H1 (cell line): Measurements from ENCODE around the gene NR1D2.

Experiments used
- CHD7 ChIP-seq: fragments of 300-600 bp; sonication (generic); IDR thresholded peaks from 2 replicates; pipeline ENCODE4 v1.7.1; 2012; ENCODE audit warnings: low read length, moderate library complexity, mild to moderate bottlenecking, inconsistent platforms; ENCODE audit not compliant: insufficient replicate concordance
- CTCF ChIP-seq, 3 experiments: IDR thresholded peaks; 1 replicate in 2 of 3; 2 replicates in 1 of 3; pipeline versions ENCODE4 v1.5.1 to v1.6.1; 2011; ENCODE audit warnings: low read length in 3 of 3, mild to moderate bottlenecking in 3 of 3, inconsistent platforms in 2 of 3, low read depth in 1 of 3, moderate library complexity in 1 of 3; ENCODE audit not compliant: insufficient read depth in 1 of 3; ENCODE audit errors: control extremely low read depth in 1 of 3
- EP300 ChIP-seq, 2 experiments: IDR thresholded peaks; 1 replicate in 1 of 2; 2 replicates in 1 of 2; pipeline ENCODE4 v1.6.1; 2011 to 2012; ENCODE audit warnings: low read depth in 2 of 2, low read length in 2 of 2, mild to moderate bottlenecking in 2 of 2, borderline replicate concordance in 1 of 2, inconsistent platforms in 1 of 2, moderate library complexity in 1 of 2
- GABPA ChIP-seq: IDR thresholded peaks from 2 replicates; pipeline ENCODE4 v1.6.1; 2011; ENCODE audit warnings: mild to moderate bottlenecking, low read length, moderate library complexity, borderline replicate concordance; ENCODE audit not compliant: insufficient read depth
- KDM5A ChIP-seq: fragments of 200-600 bp; IDR thresholded peaks from 2 replicates; pipeline ENCODE4 v1.7.1; 2012; ENCODE audit warnings: mild to moderate bottlenecking, low read length, inconsistent platforms, mixed read lengths
- MAX ChIP-seq: IDR thresholded peaks from 2 replicates; pipeline ENCODE4 v1.6.1; 2012; ENCODE audit warnings: inconsistent platforms
- NRF1 ChIP-seq: IDR thresholded peaks from 2 replicates; pipeline ENCODE4 v1.6.1; 2011; ENCODE audit warnings: mild to moderate bottlenecking, low read depth, low read length, improper control_type of control experiment
- POLR2A ChIP-seq, 2 experiments: IDR thresholded peaks; 1 replicate in 1 of 2; 2 replicates in 1 of 2; pipeline ENCODE4 v1.6.1; 2011; ENCODE audit warnings: low read depth in 2 of 2, low read length in 2 of 2, mild to moderate bottlenecking in 2 of 2; ENCODE audit errors: control extremely low read depth in 1 of 2
- RFX5 ChIP-seq: IDR thresholded peaks from 2 replicates; pipeline ENCODE4 v1.6.1; 2011; ENCODE audit warnings: low read depth, low read length, improper control_type of control experiment, borderline replicate concordance
- RXRA ChIP-seq: IDR thresholded peaks from 2 replicates; pipeline ENCODE4 v1.6.1; 2011; ENCODE audit warnings: low read depth, mild to moderate bottlenecking, low read length, moderate library complexity; ENCODE audit not compliant: insufficient read depth
- USF2 ChIP-seq: IDR thresholded peaks from 2 replicates; pipeline ENCODE4 v1.6.1; 2011; ENCODE audit warnings: low read length, improper control_type of control experiment

- TF ChIP-seq USF2, result no peak
- no peak for TF ChIP-seq NRF1
- TF ChIP-seq POLR2A (IDR thresholded peaks at IDR 0.05; ENCODE audit: control extremely low read depth in 1 of 2, low read depth in 2 of 2, low read length in 2 of 2), result no peak
- no peak for TF ChIP-seq GABPA
- no peak for TF ChIP-seq CHD7
- TF ChIP-seq EP300 (IDR thresholded peaks at IDR 0.05; ENCODE audit: borderline replicate concordance in 1 of 2, low read depth in 2 of 2, low read length in 2 of 2), result no peak
- TF ChIP-seq MAX, result no peak
- no peak for TF ChIP-seq CTCF (IDR thresholded peaks at IDR 0.05; ENCODE audit: control extremely low read depth in 1 of 3, insufficient read depth in 1 of 3, low read depth in 1 of 3, low read length in 3 of 3)
- no peak for TF ChIP-seq RFX5
- TF ChIP-seq RXRA, result no peak
- no peak for TF ChIP-seq KDM5A
These were observed 67.6 kb downstream of the NR1D2 start for GRCh38 chr3:24012589-24013269.
